GM18507 (cell line): Measurements from ENCODE around the gene MYRIP.
"Not testable (repeated sequence)": the region's sequence is repeated elsewhere in the genome, so short reads cannot be mapped to it uniquely, and the experiment has no call there.

Source experiments
- DNase-seq: peaks from one replicate; pipeline ENCODE4 v3.0.0; 2011; ENCODE audit warnings: low read depth; ENCODE audit not compliant: insufficient read length; ENCODE audit errors: extremely low spot score
- FAIRE-seq: peaks from 2 replicates; lab custom pipeline; 2011; peaks lifted over from hg19 to GRCh38; lab: Jason Lieb, UNC

Gene MYRIP

GRCh38 chr3:40240921-40241320 is 431.5 kb downstream of the MYRIP start:
- FAIRE-seq (no peak), DNase-seq (no peak)

- no peak for FAIRE-seq
- no peak for DNase-seq
These were observed 432.8 kb downstream of the MYRIP start for GRCh38 chr3:40242216-40242615.

DNA sequence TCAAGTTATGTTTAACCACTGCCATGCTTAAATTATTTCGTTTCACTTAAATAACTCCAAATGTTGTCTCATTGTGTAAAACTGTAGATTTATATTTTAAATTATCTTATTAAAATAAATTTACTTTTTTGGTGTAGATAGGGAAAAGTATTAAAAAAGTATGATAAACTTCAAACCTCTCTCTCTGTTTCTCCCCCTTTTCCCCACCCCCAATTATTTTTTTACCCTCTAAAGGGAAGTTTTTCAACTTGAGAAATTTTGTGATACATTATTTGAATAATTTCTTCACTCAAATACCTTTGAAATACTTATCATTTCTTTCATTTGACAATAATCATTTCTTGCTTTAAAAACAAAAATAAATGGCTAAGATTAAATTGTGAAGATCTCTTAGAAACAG is 433.2 kb downstream of the MYRIP start:
- FAIRE-seq: no peak

DNA sequence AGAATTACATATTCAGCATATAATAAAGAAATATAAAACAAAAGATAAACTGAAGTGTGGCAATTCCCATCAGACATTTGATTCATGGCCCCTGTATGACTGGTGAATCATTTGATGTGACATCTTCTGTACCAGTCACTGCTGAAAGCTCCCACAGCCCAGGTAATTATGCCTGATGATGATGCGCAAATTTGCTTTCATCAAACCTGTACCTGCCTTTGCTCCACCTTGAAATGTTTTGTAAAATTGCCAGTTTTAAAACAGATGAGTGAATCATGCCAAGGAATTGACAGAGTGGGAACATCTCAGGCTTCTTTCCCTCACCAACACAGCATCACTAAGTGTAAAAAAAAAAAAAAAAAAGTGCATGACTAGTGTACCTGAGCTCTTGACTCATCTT is 433.6 kb downstream of the MYRIP start:
- FAIRE-seq: no peak

More for the DNA sequence above, 433.2 kb downstream of the MYRIP start:
- DNase-seq: no peak

DNA sequence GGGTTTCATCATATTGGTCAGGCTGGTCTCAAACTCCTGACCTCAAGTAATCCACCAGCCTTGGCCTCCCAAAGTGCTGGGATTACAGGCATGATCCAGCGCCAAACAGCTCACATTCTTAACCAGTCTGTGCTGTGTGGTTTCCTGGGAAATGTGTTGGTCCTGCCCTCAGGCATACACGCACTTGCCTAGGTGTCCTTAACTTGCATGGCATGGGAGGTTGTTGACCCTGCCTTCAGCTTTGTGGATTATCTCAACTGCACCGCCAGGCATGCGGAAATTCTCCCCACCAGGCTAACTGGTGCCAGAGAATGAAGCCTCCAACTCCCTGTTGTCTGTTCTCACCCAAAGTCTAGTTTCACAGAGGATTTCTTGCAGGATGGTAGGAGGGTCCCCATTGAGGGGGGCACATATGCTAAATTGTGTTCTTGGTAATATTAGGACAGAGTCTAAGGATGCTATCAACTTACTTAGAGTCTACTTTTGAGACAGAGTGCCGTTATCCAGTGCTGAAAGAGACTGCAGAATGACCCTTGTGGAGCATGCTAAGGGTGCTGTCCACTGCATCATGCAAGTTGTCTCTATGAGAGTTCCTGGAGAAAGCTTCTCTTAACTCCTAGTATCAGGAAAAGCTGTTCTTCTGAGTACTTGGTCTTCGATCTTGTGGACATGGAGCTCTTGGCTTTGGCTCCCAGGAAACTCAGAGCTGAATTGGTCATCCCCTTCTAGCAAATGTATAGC is 438.5 kb downstream of the MYRIP start:
- FAIRE-seq (no peak), DNase-seq (no peak)

More for the DNA sequence above, 433.6 kb downstream of the MYRIP start:
- DNase-seq: no peak

DNA sequence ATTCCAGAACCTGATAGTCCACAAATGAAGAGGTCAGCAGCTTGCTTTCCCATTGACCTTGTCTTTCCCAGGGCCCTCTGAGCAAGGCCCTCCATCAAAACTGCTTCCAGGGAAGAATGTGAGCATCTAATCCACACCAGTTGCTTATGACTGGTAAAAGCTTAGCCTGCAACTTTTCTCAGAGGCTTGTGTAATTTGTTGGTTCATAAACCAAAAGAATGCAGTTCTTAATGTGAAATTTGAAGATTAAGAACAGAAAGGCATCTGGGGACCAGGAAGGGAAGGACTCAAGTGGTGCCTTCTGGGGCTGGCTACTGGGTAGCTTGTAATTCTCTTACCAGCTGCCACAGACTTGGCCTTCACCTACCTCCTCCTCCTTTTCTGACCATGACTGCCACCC is 439.2 kb downstream of the MYRIP start:
- DNase-seq: no peak
- FAIRE-seq: no peak

GRCh38 chr3:40249168-40249567 is 439.8 kb downstream of the MYRIP start:
- FAIRE-seq: no peak
- no peak for DNase-seq

- no peak for FAIRE-seq
These were observed 445.1 kb downstream of the MYRIP start for GRCh38 chr3:40254491-40254890.

GRCh38 chr3:40254891-40255290 is 445.5 kb downstream of the MYRIP start:
- no peak for DNase-seq

More at GRCh38 chr3:40254491-40254890, 445.1 kb downstream of the MYRIP start:
- no peak for DNase-seq

GRCh38 chr3:40255532-40255931 is 446.1 kb downstream of the MYRIP start:
- DNase-seq (no peak), FAIRE-seq (no peak)

More at GRCh38 chr3:40254891-40255290, 445.5 kb downstream of the MYRIP start:
- FAIRE-seq: no peak

- no peak for FAIRE-seq
- no peak for DNase-seq
These were observed 448.7 kb downstream of the MYRIP start for GRCh38 chr3:40258064-40258463.

GRCh38 chr3:40258555-40258954 is 449.1 kb downstream of the MYRIP start:
- no peak for DNase-seq

DNA sequence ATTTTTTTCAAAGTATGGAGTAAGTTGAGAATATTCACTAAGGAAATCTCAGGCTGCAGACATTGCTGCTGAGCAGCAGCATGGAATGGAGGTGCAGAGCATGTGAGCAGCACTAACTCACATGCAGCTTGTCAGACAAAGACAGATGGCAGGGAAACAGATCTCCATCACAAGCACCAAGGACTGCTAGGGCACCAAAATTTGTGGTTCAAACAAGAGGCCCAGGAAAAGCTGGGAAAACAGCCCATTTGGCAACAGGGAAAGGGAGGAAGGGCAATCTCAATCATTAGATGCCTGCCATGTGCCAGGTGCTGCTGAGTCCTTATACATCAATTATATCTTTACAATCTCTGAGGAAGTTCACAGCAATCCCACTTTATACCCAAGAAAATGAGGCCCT is 452.9 kb downstream of the MYRIP start:
- no peak for DNase-seq

More at GRCh38 chr3:40258555-40258954, 449.1 kb downstream of the MYRIP start:
- no peak for FAIRE-seq

GRCh38 chr3:40264451-40264850 is 455.0 kb downstream of the MYRIP start:
- DNase-seq (no peak), FAIRE-seq (no peak)

More for the DNA sequence above, 452.9 kb downstream of the MYRIP start:
- FAIRE-seq: no peak

GRCh38 chr3:40265181-40265580 is 455.8 kb downstream of the MYRIP start:
- no peak for FAIRE-seq
- no peak for DNase-seq

- DNase-seq: no peak
- no peak for FAIRE-seq
These were observed 458.7 kb downstream of the MYRIP start for GRCh38 chr3:40267937-40268724.

GRCh38 chr3:40268802-40269524 is 459.6 kb downstream of the MYRIP start:
- FAIRE-seq (no peak), DNase-seq (no peak)

DNA sequence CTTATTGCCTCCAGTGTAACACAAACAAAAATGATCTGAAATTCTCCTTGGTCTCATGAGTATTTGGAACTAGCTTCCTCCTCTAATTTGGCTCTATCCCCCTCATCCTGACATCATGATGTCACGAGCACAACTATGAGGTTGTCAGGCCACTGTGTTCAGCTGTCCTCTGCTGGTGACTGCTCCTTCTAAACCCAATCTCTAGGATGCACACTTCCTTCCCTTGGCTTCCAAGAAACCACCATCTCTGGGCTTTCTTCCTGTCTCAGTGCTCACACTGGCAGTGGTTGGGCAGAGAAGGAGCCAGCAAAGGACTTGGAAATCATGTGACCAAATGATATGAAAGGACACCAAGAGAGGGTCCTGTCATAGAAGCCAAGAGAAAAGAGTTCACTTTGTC is 469.4 kb downstream of the MYRIP start:
- DNase-seq: no peak
- FAIRE-seq: no peak

GRCh38 chr3:40281995-40282394 is 472.6 kb downstream of the MYRIP start:
- no peak for DNase-seq
- FAIRE-seq: no peak

- not testable (repeated sequence) for FAIRE-seq, DNase-seq
These were observed 473.6 kb downstream of the MYRIP start for GRCh38 chr3:40283057-40283456.
